MCF 10A (cell line): ENCODE measurements around the gene GALNT10. TPM values are rescaled to one million over a fixed set of nuclear protein-coding genes. Genes with fewer than 3 reads are reported as not detected.

Experiments used
- BruUV-seq: library from RNA; stranded (reverse); fragments of 400-500 nt; replicated peaks from 2 replicates; lab custom pipeline; 2021; lab: Mats Ljungman, UMichigan
- CTCF ChIA-PET: fragments of 300-600 bp; sonication (Branson Sonifier 250); formaldehyde crosslinking; extraction: SDS; loops from one replicate; lab custom pipeline; 2021; ENCODE audit warnings: antibody characterized with exemption, inconsistent platforms; lab: Yijun Ruan, JAX
- POLR2A ChIA-PET: fragments of 300-600, 350-650 bp; sonication (Branson Sonifier 250); formaldehyde crosslinking; extraction: SDS; loops from one replicate; lab custom pipeline; 2020; ENCODE audit warnings: antibody characterized with exemption, inconsistent platforms; lab: Yijun Ruan, JAX
- DNase-seq: peaks from one replicate; pipeline ENCODE4 v3.0.0-alpha.2; 2018; ENCODE audit not compliant: unreplicated experiment
- H3K27ac Mint-ChIP-seq: one replicate; pipeline ENCODE4 v1.8.0; 2022; ENCODE audit warnings: mild to moderate bottlenecking, low read depth, mixed read lengths; ENCODE audit not compliant: unreplicated experiment
- H3K27me3 Mint-ChIP-seq: one replicate; pipeline ENCODE4 v1.8.0; 2022; ENCODE audit warnings: mixed read lengths; ENCODE audit not compliant: insufficient read depth, unreplicated experiment
- H3K36me3 Mint-ChIP-seq: one replicate; pipeline ENCODE4 v1.8.0; 2022; ENCODE audit warnings: mild to moderate bottlenecking, moderate library complexity, mixed read lengths; ENCODE audit not compliant: insufficient read depth, unreplicated experiment
- H3K4me1 Mint-ChIP-seq: one replicate; pipeline ENCODE4 v1.8.0; 2022; ENCODE audit warnings: mixed read lengths; ENCODE audit not compliant: insufficient read depth, unreplicated experiment
- H3K4me3 Mint-ChIP-seq: one replicate; pipeline ENCODE4 v1.8.0; 2022; ENCODE audit warnings: mild to moderate bottlenecking, moderate library complexity, mixed read lengths; ENCODE audit not compliant: unreplicated experiment
- H3K9me3 Mint-ChIP-seq: one replicate; pipeline ENCODE4 v1.8.0; 2022; ENCODE audit warnings: mixed read lengths; ENCODE audit not compliant: unreplicated experiment
- intact Hi-C: fragments of 100-400 bp; cut with micrococcal nuclease; formaldehyde crosslinking; loops from 2 replicates; pipeline ENCODE4 v1.14.1; 2022
- total RNA-seq: library from RNA; stranded (reverse); gene quantifications from 2 replicates; pipeline ENCODE4 v1.2.3, GENCODE V29; 2022
- TF ChIP-seq, protein P1 (sequence below): fragments of 200-600 bp; IDR thresholded peaks from one replicate; pipeline ENCODE4 v1.8.0; 2022; ENCODE audit warnings: antibody characterized with exemption, mild to moderate bottlenecking; ENCODE audit not compliant: unreplicated experiment

The GALNT10 gene
- total RNA-seq, 1 experiment from 2014 or later: 57.4 TPM

DNA sequence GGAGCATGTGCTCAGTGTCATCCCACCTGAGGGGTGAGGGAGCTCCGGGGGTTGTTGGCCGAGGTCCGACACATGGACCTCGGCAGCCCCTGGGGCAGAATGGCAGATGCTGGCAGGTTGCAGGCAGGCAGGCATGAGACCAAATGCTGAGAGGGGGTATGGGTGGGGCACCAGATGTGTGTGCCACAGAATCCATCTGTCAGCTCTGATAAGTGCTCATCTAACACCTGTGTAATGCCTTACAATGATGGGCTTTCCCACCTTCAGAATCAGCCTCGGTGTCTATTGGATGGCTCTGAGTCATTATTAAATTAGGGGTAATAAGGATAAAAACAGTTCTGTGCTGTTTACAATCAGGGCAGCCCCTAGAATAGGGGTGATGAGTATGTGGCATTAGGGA lies 182.1 kb downstream of the GALNT10 start:
- CTCF ChIA-PET: interaction anchor here (0.9 to 3.1 kb wide), 10 partner anchors 9 to 408 kb away, joined by 3 to 23 read pairs (median 4); partner anchors contain the start of gene GALNT10
- TF ChIP-seq, protein P1, sequence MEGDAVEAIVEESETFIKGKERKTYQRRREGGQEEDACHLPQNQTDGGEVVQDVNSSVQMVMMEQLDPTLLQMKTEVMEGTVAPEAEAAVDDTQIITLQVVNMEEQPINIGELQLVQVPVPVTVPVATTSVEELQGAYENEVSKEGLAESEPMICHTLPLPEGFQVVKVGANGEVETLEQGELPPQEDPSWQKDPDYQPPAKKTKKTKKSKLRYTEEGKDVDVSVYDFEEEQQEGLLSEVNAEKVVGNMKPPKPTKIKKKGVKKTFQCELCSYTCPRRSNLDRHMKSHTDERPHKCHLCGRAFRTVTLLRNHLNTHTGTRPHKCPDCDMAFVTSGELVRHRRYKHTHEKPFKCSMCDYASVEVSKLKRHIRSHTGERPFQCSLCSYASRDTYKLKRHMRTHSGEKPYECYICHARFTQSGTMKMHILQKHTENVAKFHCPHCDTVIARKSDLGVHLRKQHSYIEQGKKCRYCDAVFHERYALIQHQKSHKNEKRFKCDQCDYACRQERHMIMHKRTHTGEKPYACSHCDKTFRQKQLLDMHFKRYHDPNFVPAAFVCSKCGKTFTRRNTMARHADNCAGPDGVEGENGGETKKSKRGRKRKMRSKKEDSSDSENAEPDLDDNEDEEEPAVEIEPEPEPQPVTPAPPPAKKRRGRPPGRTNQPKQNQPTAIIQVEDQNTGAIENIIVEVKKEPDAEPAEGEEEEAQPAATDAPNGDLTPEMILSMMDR: no peak
- peaks cover 9% of the 10 kb centered on the region for H3K36me3 Mint-ChIP-seq
- intact Hi-C loops: no loop called here
- no peak overlapping the region for H3K27ac Mint-ChIP-seq
- POLR2A ChIA-PET: interaction anchor here (1.1 to 2.8 kb wide), 5 partner anchors 14 to 183 kb away, joined by 3 to 22 read pairs (median 11); partner anchors contain the start of gene GALNT10
- H3K9me3 Mint-ChIP-seq: no peaks in the 10 kb centered on the region
- peaks cover 44% of the 10 kb centered on the region for H3K4me1 Mint-ChIP-seq
- no peak for DNase-seq
- no peak overlapping the region for H3K4me3 Mint-ChIP-seq
- BruUV-seq: no TSS peak
- no peaks in the 10 kb centered on the region for H3K27me3 Mint-ChIP-seq

DNA sequence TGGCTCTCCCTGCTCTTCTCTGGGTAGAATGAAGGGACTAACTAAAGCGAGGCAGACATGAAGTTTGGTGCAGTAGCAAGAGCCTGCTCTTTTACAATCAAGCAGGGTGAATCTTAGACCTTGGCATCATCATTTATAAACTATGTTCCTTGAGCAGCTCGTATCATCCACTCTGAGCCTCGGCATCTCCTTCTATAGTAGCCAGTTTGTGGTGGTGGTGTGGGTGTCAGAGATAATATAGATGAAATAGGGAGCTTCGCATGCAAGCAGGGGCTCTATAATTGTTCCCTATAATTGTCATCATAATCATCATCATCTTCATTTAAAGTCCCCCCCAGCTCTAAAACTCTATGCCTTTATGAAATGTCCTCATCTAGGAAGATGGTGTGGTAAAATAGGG lies 182.8 kb downstream of the GALNT10 start:
- no peaks in the 10 kb centered on the region for H3K9me3 Mint-ChIP-seq
- H3K4me3 Mint-ChIP-seq: no peak overlapping the region
- H3K4me1 Mint-ChIP-seq: peaks cover 38% of the 10 kb centered on the region
- H3K27ac Mint-ChIP-seq: no peak overlapping the region
- intact Hi-C loops: no loop called here
- TF ChIP-seq, protein P1: no peak
- no peak for DNase-seq
- ChIA-PET POLR2A (interaction anchor here (2.5 to 2.8 kb wide), 3 partner anchors 13 to 183 kb away, joined by 11 to 22 read pairs (median 11); partner anchors contain the start of gene GALNT10), CTCF (interaction anchor here (0.7 to 3.1 kb wide), 8 partner anchors 8 to 409 kb away, joined by 3 to 23 read pairs (median 4); partner anchors contain the start of gene GALNT10)
- BruUV-seq: no TSS peak
- peaks cover 9% of the 10 kb centered on the region for H3K36me3 Mint-ChIP-seq
- no peaks in the 10 kb centered on the region for H3K27me3 Mint-ChIP-seq

GRCh38 chr5:154373729-154374179 lies 183.2 kb downstream of the GALNT10 start:
- H3K9me3 Mint-ChIP-seq: no peaks in the 10 kb centered on the region

DNA sequence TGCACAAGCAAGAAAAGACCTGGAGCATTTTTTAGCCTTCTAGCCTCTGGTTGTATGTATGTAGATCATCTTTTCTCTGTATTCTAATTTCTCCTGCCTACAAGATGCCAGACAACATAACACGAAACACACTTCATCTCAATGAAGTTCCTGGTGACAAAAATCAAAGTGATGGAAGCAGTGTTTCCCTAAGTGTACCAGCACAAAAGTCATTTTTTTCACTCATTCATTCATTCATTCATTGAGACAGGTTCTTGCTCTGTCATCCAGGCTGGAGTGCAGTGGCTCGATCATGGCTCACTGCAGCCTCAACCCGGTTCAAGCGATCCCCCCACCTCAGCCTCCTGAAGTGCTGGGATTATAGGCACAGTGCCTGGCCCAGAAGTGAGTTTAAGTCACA lies 183.7 kb downstream of the GALNT10 start:
- no peak for DNase-seq
- H3K27ac Mint-ChIP-seq: no peak overlapping the region
- POLR2A ChIA-PET: interaction anchor here (0.5 kb wide), 1 partner anchor 9 kb away, joined by 3 read pairs; no protein-coding TSS in a partner anchor
- TF ChIP-seq, protein P1: no peak
- intact Hi-C loops: no loop called here
- no TSS peak for BruUV-seq
- no peak overlapping the region for H3K4me3 Mint-ChIP-seq
- peaks cover 15% of the 10 kb centered on the region for H3K36me3 Mint-ChIP-seq
- no peaks in the 10 kb centered on the region for H3K27me3 Mint-ChIP-seq
- CTCF ChIA-PET: interaction anchor here (0.8 to 3.1 kb wide), 5 partner anchors 9 to 302 kb away, joined by 3 to 23 read pairs (median 4); no protein-coding TSS in a partner anchor
- H3K4me1 Mint-ChIP-seq: peaks cover 31% of the 10 kb centered on the region
- no peaks in the 10 kb centered on the region for H3K9me3 Mint-ChIP-seq

More at GRCh38 chr5:154373729-154374179, 183.2 kb downstream of the GALNT10 start:
- Mint-ChIP-seq H3K4me1 (peaks cover 34% of the 10 kb centered on the region), H3K27me3 (no peaks in the 10 kb centered on the region), H3K36me3 (peaks cover 9% of the 10 kb centered on the region), H3K4me3 (no peak overlapping the region), H3K27ac (no peak overlapping the region)
- ChIA-PET CTCF (interaction anchor here (0.7 to 3.1 kb wide), 5 partner anchors 11 to 183 kb away, joined by 3 to 23 read pairs (median 6); partner anchors contain the start of gene GALNT10), POLR2A (interaction anchor here (2.7 to 2.8 kb wide), 2 partner anchors 13 to 21 kb away, joined by 11 to 22 read pairs; no protein-coding TSS in a partner anchor)
- intact Hi-C loops: no loop called here
- no peak for DNase-seq
- TF ChIP-seq, protein P1: no peak
- no TSS peak for BruUV-seq
